CD8-positive, alpha-beta memory T cell (primary cell): ENCODE measurements around the gene RAB33B. TPM values are rescaled to one million over a fixed set of nuclear protein-coding genes. Genes with fewer than 3 reads are reported as not detected.

Experiments used
- CTCF ChIA-PET: fragments of 350-600 bp; sonication (Branson Sonifier 250); formaldehyde crosslinking; loops from one replicate; lab custom pipeline; 2021; ENCODE audit warnings: antibody characterized with exemption; lab: Charles Lee
- POLR2A ChIA-PET: fragments of 350-600 bp; sonication (Branson Sonifier 250); formaldehyde crosslinking; loops from one replicate; lab custom pipeline; 2021; ENCODE audit warnings: antibody characterized with exemption; lab: Charles Lee
- DNase-seq, 5 donors: peaks; one replicate each; pipeline versions ENCODE4 v3.0.0 to v3.0.0-alpha.2; 2020 to 2022; ENCODE audit warnings: mixed read lengths in 1 of 5
- H3K27ac ChIP-seq: one replicate; pipeline ENCODE4 v1.7.0; 2013; ENCODE audit warnings: low read depth, mild to moderate bottlenecking, low read length, moderate library complexity
- H3K27me3 ChIP-seq: 2 replicates; pipeline ENCODE4 v1.7.0; 2013; ENCODE audit warnings: low read length, mild to moderate bottlenecking; ENCODE audit not compliant: insufficient read depth, poor library complexity, severe bottlenecking
- H3K36me3 ChIP-seq: 2 replicates; pipeline ENCODE4 v1.7.0; 2013; ENCODE audit warnings: mild to moderate bottlenecking, low read length, moderate library complexity; ENCODE audit not compliant: insufficient read depth
- H3K4me1 ChIP-seq: 2 replicates; pipeline ENCODE4 v1.7.0; 2013; ENCODE audit warnings: mild to moderate bottlenecking, low read length, moderate library complexity; ENCODE audit not compliant: insufficient read depth
- H3K4me3 ChIP-seq: 2 replicates; pipeline ENCODE4 v1.7.0; 2013; ENCODE audit warnings: mild to moderate bottlenecking, low read length
- H3K9me3 ChIP-seq: 2 replicates; pipeline ENCODE4 v1.7.0; 2013; ENCODE audit warnings: mild to moderate bottlenecking, low read length
- H3K27ac Mint-ChIP-seq, 8 donors: one replicate each; pipeline ENCODE4 v1.8.0; 2020 to 2021; ENCODE audit warnings: mixed read lengths in 8 of 8, mild to moderate bottlenecking in 6 of 8, inconsistent platforms in 3 of 8, moderate library complexity in 3 of 8
- H3K27me3 Mint-ChIP-seq, 2 donors: one replicate each; pipeline ENCODE4 v1.8.0; 2020 to 2021; ENCODE audit warnings: mixed read lengths in 2 of 2, mild to moderate bottlenecking in 1 of 2, moderate library complexity in 1 of 2
- H3K36me3 Mint-ChIP-seq, 3 donors: one replicate each; pipeline ENCODE4 v1.8.0; 2020 to 2021; ENCODE audit warnings: mixed read lengths in 3 of 3, inconsistent platforms in 1 of 3, mild to moderate bottlenecking in 1 of 3
- H3K4me1 Mint-ChIP-seq, 3 donors: one replicate each; pipeline ENCODE4 v1.8.0; 2020 to 2021; ENCODE audit warnings: mixed read lengths in 3 of 3, inconsistent platforms in 1 of 3, mild to moderate bottlenecking in 1 of 3
- H3K4me3 Mint-ChIP-seq, 7 donors: one replicate each; pipeline ENCODE4 v1.8.0; 2020 to 2021; ENCODE audit warnings: mixed read lengths in 7 of 7, mild to moderate bottlenecking in 6 of 7, moderate library complexity in 4 of 7, inconsistent platforms in 2 of 7
- H3K9me3 Mint-ChIP-seq, 5 donors: one replicate each; pipeline ENCODE4 v1.8.0; 2020 to 2022; ENCODE audit warnings: mixed read lengths in 5 of 5, mild to moderate bottlenecking in 3 of 5, moderate library complexity in 2 of 5, inconsistent platforms in 1 of 5
- polyA plus RNA-seq: library from polyadenylated mRNA; unstranded; fragments of 300-500 nt; fragmentation: Illumina TruSeq; gene quantifications from one replicate; pipeline ENCODE4 v1.2.3, GENCODE V29; 2021
- total RNA-seq, 2 experiments: library from RNA; stranded (reverse); gene quantifications; one replicate each; pipeline ENCODE4 v1.2.3, GENCODE V29; 2021

RAB33B gene
- total and polyA plus RNA-seq, 3 experiments from 2014 or later, result 5.6 to 8.4 (median 6.2) TPM

- H3K36me3 Mint-ChIP-seq, result peaks cover 0 to 59% (median 5%) of the 10 kb centered on the region in 3 donors
- Histone ChIP-seq H3K9me3 (no peaks in the 10 kb centered on the region), H3K4me1 (no peaks in the 10 kb centered on the region), H3K27me3 (no peaks in the 10 kb centered on the region), H3K27ac (no peak overlapping the region), H3K4me3 (no peak overlapping the region), H3K36me3 (no peaks in the 10 kb centered on the region)
- peaks cover 0 to 1% of the 10 kb centered on the region in 2 donors for H3K27me3 Mint-ChIP-seq
- no peak for DNase-seq
- CTCF ChIA-PET, result interaction anchor here (1.6 kb wide), 1 partner anchor 21 kb away, joined by 5 read pairs; no protein-coding TSS in a partner anchor
- H3K4me3 Mint-ChIP-seq, result no peak overlapping the region
- H3K27ac Mint-ChIP-seq, result peak overlapping the region in 3 of 8 donors; percentile 5 to 52 (median 50)
- H3K9me3 Mint-ChIP-seq, result no peaks in the 10 kb centered on the region
- no peaks in the 10 kb centered on the region for H3K4me1 Mint-ChIP-seq
- POLR2A ChIA-PET, result no interaction called here
Measured at GRCh38 chr4:139509727-139510410, 55.9 kb downstream of the RAB33B start.

GRCh38 chr4:139511320-139511719 is 57.4 kb downstream of the RAB33B start:
- Mint-ChIP-seq H3K4me1 (no peaks in the 10 kb centered on the region), H3K9me3 (no peaks in the 10 kb centered on the region), H3K27ac (no peak overlapping the region), H3K36me3 (peaks cover 0 to 67% (median 5%) of the 10 kb centered on the region in 3 donors), H3K4me3 (no peak overlapping the region), H3K27me3 (peaks cover 0 to 1% of the 10 kb centered on the region in 2 donors)
- Histone ChIP-seq H3K27ac (no peak overlapping the region), H3K4me3 (no peak overlapping the region), H3K4me1 (no peaks in the 10 kb centered on the region), H3K36me3 (no peaks in the 10 kb centered on the region), H3K9me3 (no peaks in the 10 kb centered on the region), H3K27me3 (no peaks in the 10 kb centered on the region)
- ChIA-PET POLR2A (no interaction called here), CTCF (interaction anchor here (1.2 to 1.4 kb wide), 2 partner anchors 14 to 20 kb away, joined by 3 read pairs; no protein-coding TSS in a partner anchor)
- no peak for DNase-seq

DNA sequence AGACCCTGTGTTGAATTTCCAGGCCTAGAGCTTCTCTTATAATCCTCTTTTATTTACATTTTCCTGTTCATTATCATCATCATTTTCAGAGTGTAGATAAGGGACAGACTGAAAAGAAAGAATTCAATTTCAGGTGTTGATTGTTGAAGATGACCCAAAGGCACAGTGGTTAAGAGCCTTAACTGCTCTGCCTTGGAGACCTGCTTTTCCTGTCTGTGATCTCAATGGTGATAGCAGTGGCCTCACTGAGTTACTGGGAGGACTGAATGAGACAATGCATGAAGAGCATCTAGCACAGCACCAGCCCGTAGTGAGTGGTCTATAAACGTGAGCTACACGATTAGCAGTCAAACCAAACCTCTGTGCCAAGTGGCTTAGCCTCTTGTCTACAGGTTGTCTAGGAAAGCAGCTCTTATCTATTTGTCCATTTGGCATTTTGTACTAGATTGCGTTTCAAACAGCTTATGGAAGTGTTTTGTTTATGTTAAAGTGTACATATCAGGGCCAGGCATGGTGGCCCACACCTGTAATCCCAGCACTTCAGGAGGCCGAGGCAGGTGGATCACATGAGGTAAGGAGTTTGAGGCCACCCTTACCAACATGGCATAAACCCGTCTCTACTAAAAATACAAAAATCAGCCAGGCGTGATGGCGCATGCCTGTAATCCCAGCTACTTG is 60.6 kb downstream of the RAB33B start:
- Histone ChIP-seq H3K27me3 (no peaks in the 10 kb centered on the region), H3K36me3 (no peaks in the 10 kb centered on the region), H3K27ac (no peak overlapping the region), H3K4me3 (no peak overlapping the region), H3K9me3 (no peaks in the 10 kb centered on the region), H3K4me1 (no peaks in the 10 kb centered on the region)
- Mint-ChIP-seq H3K36me3 (peaks cover 4 to 76% (median 7%) of the 10 kb centered on the region in 3 donors), H3K4me1 (no peaks in the 10 kb centered on the region), H3K27me3 (peaks cover 0 to 1% of the 10 kb centered on the region in 2 donors), H3K9me3 (no peaks in the 10 kb centered on the region), H3K27ac (peak overlapping the region in 2 of 8 donors; percentile 9 to 36), H3K4me3 (no peak overlapping the region)
- CTCF ChIA-PET, result no interaction called here
- DNase-seq, result no peak
- POLR2A ChIA-PET, result no interaction called here

GRCh38 chr4:139515531-139515958 is 61.6 kb downstream of the RAB33B start:
- Histone ChIP-seq H3K4me1 (no peaks in the 10 kb centered on the region), H3K27me3 (no peaks in the 10 kb centered on the region), H3K4me3 (no peak overlapping the region), H3K9me3 (no peaks in the 10 kb centered on the region), H3K27ac (no peak overlapping the region), H3K36me3 (no peaks in the 10 kb centered on the region)
- no peak for DNase-seq
- H3K4me3 Mint-ChIP-seq, result no peak overlapping the region
- POLR2A ChIA-PET, result no interaction called here
- H3K27ac Mint-ChIP-seq, result no peak overlapping the region
- peaks cover 0 to 1% of the 10 kb centered on the region in 2 donors for H3K27me3 Mint-ChIP-seq
- no peaks in the 10 kb centered on the region for H3K4me1 Mint-ChIP-seq
- peaks cover 4 to 75% (median 7%) of the 10 kb centered on the region in 3 donors for H3K36me3 Mint-ChIP-seq
- H3K9me3 Mint-ChIP-seq, result no peaks in the 10 kb centered on the region
- CTCF ChIA-PET, result interaction anchor here (1.0 to 1.4 kb wide), 4 partner anchors 10 to 16 kb away, joined by 3 to 5 read pairs (median 4); no protein-coding TSS in a partner anchor

DNA sequence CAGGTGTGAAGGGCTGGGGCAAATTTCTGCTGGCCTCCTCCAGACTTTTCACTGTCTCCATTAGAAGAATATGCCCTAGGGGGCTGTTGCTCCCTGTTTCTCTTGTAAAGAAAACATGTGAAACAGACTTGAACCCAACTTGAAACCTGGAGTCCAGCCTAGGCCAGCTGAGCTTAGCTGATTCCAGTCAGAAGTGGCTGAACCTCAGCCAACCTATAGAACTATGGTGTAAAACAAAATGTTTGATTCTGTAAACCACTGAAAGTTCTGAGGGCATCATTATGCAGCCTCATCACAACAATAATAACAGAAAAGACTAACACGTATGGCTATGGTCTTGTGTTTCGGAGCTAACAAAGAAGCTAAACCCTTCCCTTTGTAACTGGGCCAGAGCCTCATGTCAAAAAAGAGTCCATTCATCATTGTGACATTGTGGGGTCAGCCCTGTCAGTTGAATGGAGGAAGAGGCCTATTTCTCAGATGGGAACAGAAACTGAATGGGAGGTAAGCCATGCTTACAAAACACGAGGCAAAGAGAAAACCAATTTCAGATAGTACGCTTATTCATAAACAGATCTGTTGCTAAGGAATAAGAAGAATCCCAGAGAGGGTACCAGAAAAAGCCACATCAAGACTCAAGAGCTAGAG is 68.0 kb downstream of the RAB33B start:
- Histone ChIP-seq H3K27ac (no peak overlapping the region), H3K4me1 (peaks cover 15% of the 10 kb centered on the region), H3K36me3 (no peaks in the 10 kb centered on the region), H3K27me3 (no peaks in the 10 kb centered on the region), H3K9me3 (no peaks in the 10 kb centered on the region), H3K4me3 (no peak overlapping the region)
- ChIA-PET POLR2A (interaction anchor here (0.6 kb wide), 1 partner anchor 111 kb away, joined by 5 read pairs; no protein-coding TSS in a partner anchor), CTCF (interaction anchor here (1.1 to 1.3 kb wide), 3 partner anchors 20 to 491 kb away, joined by 3 to 4 read pairs (median 4); no protein-coding TSS in a partner anchor)
- H3K4me3 Mint-ChIP-seq, result no peak overlapping the region
- H3K4me1 Mint-ChIP-seq, result peaks cover 20 to 35% (median 32%) of the 10 kb centered on the region in 3 donors
- H3K36me3 Mint-ChIP-seq, result peaks cover 4 to 63% (median 5%) of the 10 kb centered on the region in 3 donors
- H3K27me3 Mint-ChIP-seq, result peaks cover 0 to 1% of the 10 kb centered on the region in 2 donors
- no peaks in the 10 kb centered on the region for H3K9me3 Mint-ChIP-seq
- no peak for DNase-seq
- peak overlapping the region in 2 of 8 donors; percentile 22 to 54 for H3K27ac Mint-ChIP-seq

DNA sequence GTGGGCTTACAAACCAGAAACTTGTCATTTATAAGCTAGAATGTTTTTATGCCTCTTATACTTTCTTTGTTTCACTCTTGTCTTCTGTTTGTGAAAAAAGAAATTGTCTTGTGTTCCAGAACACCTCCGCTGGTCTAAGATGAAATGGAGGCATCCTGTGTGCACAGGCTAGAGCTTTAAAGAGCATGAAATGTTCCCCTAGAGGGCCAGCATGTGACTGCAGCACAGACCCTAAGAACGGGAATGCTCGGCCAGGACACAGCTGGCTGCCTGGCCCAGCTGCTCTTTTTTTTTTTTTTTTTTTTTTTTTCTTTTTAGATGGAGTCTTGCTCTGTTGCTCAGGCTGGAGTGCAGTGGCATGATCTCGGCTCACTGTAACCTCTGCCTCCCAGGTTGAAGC is 68.5 kb downstream of the RAB33B start:
- Mint-ChIP-seq H3K4me1 (peaks cover 21 to 36% (median 32%) of the 10 kb centered on the region in 3 donors), H3K9me3 (no peaks in the 10 kb centered on the region), H3K36me3 (peaks cover 3 to 60% (median 4%) of the 10 kb centered on the region in 3 donors), H3K4me3 (no peak overlapping the region), H3K27me3 (peaks cover 0 to 1% of the 10 kb centered on the region in 2 donors), H3K27ac (peak overlapping the region in 1 of 8 donors; percentile 54)
- no peak for DNase-seq
- ChIA-PET CTCF (interaction anchor here (1.1 to 1.3 kb wide), 3 partner anchors 19 to 492 kb away, joined by 3 to 4 read pairs (median 4); no protein-coding TSS in a partner anchor), POLR2A (interaction anchor here (0.6 kb wide), 2 partner anchors 111 to 502 kb away, joined by 3 to 5 read pairs; no protein-coding TSS in a partner anchor)
- Histone ChIP-seq H3K9me3 (no peaks in the 10 kb centered on the region), H3K4me3 (no peak overlapping the region), H3K27me3 (no peaks in the 10 kb centered on the region), H3K27ac (no peak overlapping the region), H3K36me3 (no peaks in the 10 kb centered on the region), H3K4me1 (peaks cover 15% of the 10 kb centered on the region)

DNA sequence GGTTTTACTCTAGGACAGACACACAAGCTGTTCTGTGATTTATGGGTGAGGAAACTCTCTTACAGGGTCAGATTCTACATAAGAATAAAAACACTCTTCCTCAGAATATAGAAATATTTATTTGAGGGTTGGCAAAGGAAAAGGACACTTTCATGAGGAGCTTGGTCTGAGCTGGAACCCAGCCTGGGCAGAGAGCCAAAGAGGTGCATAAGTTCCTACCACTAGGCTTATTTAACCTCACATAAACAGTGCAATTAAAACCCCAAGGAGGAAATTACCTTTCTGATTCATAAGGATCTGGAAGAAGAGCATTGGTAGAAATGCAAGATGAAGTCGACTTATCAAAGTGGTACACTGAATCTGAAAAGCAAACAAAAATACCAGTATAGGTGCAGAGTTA is 69.2 kb downstream of the RAB33B start:
- no peak overlapping the region for H3K27ac ChIP-seq
- POLR2A ChIA-PET, result no interaction called here
- peaks cover 3 to 58% (median 4%) of the 10 kb centered on the region in 3 donors for H3K36me3 Mint-ChIP-seq
- peaks cover 23 to 41% (median 32%) of the 10 kb centered on the region in 3 donors for H3K4me1 Mint-ChIP-seq
- CTCF ChIA-PET, result interaction anchor here (1.1 to 1.3 kb wide), 2 partner anchors 19 to 40 kb away, joined by 3 to 4 read pairs; no protein-coding TSS in a partner anchor
- no peak for DNase-seq
- peaks cover 15% of the 10 kb centered on the region for H3K4me1 ChIP-seq
- no peak overlapping the region for H3K4me3 ChIP-seq
- no peaks in the 10 kb centered on the region for H3K9me3 ChIP-seq
- H3K36me3 ChIP-seq, result no peaks in the 10 kb centered on the region
- peaks cover 0 to 1% of the 10 kb centered on the region in 2 donors for H3K27me3 Mint-ChIP-seq
- H3K27ac Mint-ChIP-seq, result peak overlapping the region in 3 of 8 donors; percentile 9 to 81 (median 9)
- H3K27me3 ChIP-seq, result no peaks in the 10 kb centered on the region
- H3K4me3 Mint-ChIP-seq, result no peak overlapping the region
- H3K9me3 Mint-ChIP-seq, result no peaks in the 10 kb centered on the region
